HEK293 (cell line): ENCODE results near the gene TLCD3B.

ENCODE experiments used
- CTCF ChIA-PET: fragments of 350-600 bp; formaldehyde crosslinking; extraction: SDS; loops from one replicate; lab custom pipeline; 2021; ENCODE audit warnings: antibody characterized with exemption; lab: Yijun Ruan, JAX
- POLR2A ChIA-PET: fragments of 300-600 bp; formaldehyde crosslinking; extraction: SDS; loops from one replicate; lab custom pipeline; 2020; ENCODE audit warnings: antibody characterized with exemption, inconsistent platforms; lab: Yijun Ruan, JAX
- H3K27ac ChIP-seq: fragments of 200-500 bp; sonication (Bioruptor generic); 2 replicates; pipeline ENCODE4 v1.5.1; 2014; ENCODE audit warnings: low read depth, low read length, control low read depth, inconsistent platforms; ENCODE audit errors: extremely low read depth
- H3K36me3 ChIP-seq, 2 experiments: fragments of 200-500 bp in 1 of 2; sonication (Bioruptor generic) in 1 of 2; 1 replicate in 1 of 2; 2 replicates in 1 of 2; pipeline ENCODE4 v1.5.1; 2014 to 2017; ENCODE audit warnings: inconsistent platforms in 2 of 2, low read length in 2 of 2; ENCODE audit not compliant: control insufficient read depth in 2 of 2, insufficient read depth in 1 of 2
- H3K4me1 ChIP-seq: fragments of 200-500 bp; sonication (Bioruptor generic); 2 replicates; pipeline ENCODE4 v1.5.1; 2014; ENCODE audit warnings: mild to moderate bottlenecking, low read length, inconsistent platforms; ENCODE audit not compliant: control insufficient read depth, insufficient read depth
- H3K4me3 ChIP-seq: 2 replicates; pipeline ENCODE4 v1.5.1; 2011; ENCODE audit warnings: low read depth, mild to moderate bottlenecking, control low read depth, low read length, moderate library complexity
- H3K9me3 ChIP-seq: fragments of 200-500 bp; sonication (Bioruptor generic); 2 replicates; pipeline ENCODE4 v1.5.1; 2014; ENCODE audit warnings: low read depth, low read length, inconsistent platforms; ENCODE audit not compliant: control insufficient read depth, insufficient read depth
- ATF2 ChIP-seq: fragments of 450-650 bp; formaldehyde crosslinking; IDR thresholded peaks from 2 replicates; pipeline ENCODE4 v1.5.1; 2016; ENCODE audit warnings: missing biosample characterization, missing genetic modification characterization, low read depth
- HOXC10 ChIP-seq: sonication (generic); formaldehyde crosslinking; IDR thresholded peaks from 2 replicates; pipeline ENCODE4 v1.8.1; 2023; ENCODE audit warnings: mild to moderate bottlenecking, missing genetic modification reagents
- KLF10 ChIP-seq: fragments of 450-650 bp; IDR thresholded peaks from 2 replicates; pipeline ENCODE4 v1.5.1; 2018; ENCODE audit warnings: missing biosample characterization, mild to moderate bottlenecking, missing genetic modification characterization
- KLF9 ChIP-seq: fragments of 450-650 bp; formaldehyde crosslinking; IDR thresholded peaks from 2 replicates; pipeline ENCODE4 v1.5.1; 2016; ENCODE audit warnings: missing biosample characterization, missing genetic modification characterization, low read depth
- REPIN1 ChIP-seq: fragments of 450-650 bp; formaldehyde crosslinking; IDR thresholded peaks from 2 replicates; pipeline ENCODE4 v1.5.1; 2017; ENCODE audit warnings: missing biosample characterization, missing genetic modification characterization, low read depth
- SCRT2 ChIP-seq: fragments of 450-650 bp; formaldehyde crosslinking; IDR thresholded peaks from 2 replicates; pipeline ENCODE4 v1.5.1; 2016; ENCODE audit warnings: missing biosample characterization, missing genetic modification characterization
- ZBTB1 ChIP-seq: fragments of 450-650 bp; formaldehyde crosslinking; IDR thresholded peaks from 2 replicates; pipeline ENCODE4 v1.5.1; 2016; ENCODE audit warnings: missing biosample characterization, missing genetic modification characterization
- ZBTB17 ChIP-seq: fragments of 450-650 bp; formaldehyde crosslinking; IDR thresholded peaks from 2 replicates; pipeline ENCODE4 v1.5.1; 2016; ENCODE audit warnings: missing biosample characterization, missing genetic modification characterization
- ZBTB7A ChIP-seq: fragments of 450-650 bp; formaldehyde crosslinking; IDR thresholded peaks from 2 replicates; pipeline ENCODE4 v1.5.1; 2016; ENCODE audit warnings: low read depth, missing biosample characterization, missing genetic modification characterization
- ZNF132 ChIP-seq: fragments of 450-650 bp; formaldehyde crosslinking; IDR thresholded peaks from 2 replicates; pipeline ENCODE4 v1.5.1; 2017; ENCODE audit warnings: missing biosample characterization, missing genetic modification characterization, borderline replicate concordance
- ZNF133 ChIP-seq: fragments of 450-650 bp; formaldehyde crosslinking; IDR thresholded peaks from 2 replicates; pipeline ENCODE4 v1.5.1; 2016; ENCODE audit warnings: missing biosample characterization, missing genetic modification characterization
- ZNF138 ChIP-seq: fragments of 450-650 bp; formaldehyde crosslinking; IDR thresholded peaks from 2 replicates; pipeline ENCODE4 v1.5.1; 2016; ENCODE audit warnings: missing biosample characterization, missing genetic modification characterization, borderline replicate concordance
- ZNF16 ChIP-seq: fragments of 450-650 bp; formaldehyde crosslinking; IDR thresholded peaks from 2 replicates; pipeline ENCODE4 v1.5.1; 2016; ENCODE audit warnings: low read depth, missing biosample characterization, missing genetic modification characterization
- ZNF18 ChIP-seq: fragments of 450-650 bp; formaldehyde crosslinking; IDR thresholded peaks from 2 replicates; pipeline ENCODE4 v1.5.1; 2016; ENCODE audit warnings: missing biosample characterization, missing genetic modification characterization
- ZNF266 ChIP-seq: fragments of 450-650 bp; formaldehyde crosslinking; IDR thresholded peaks from 2 replicates; pipeline ENCODE4 v1.5.1; 2016; ENCODE audit warnings: missing biosample characterization, missing genetic modification characterization, low read depth
- ZNF510 ChIP-seq: fragments of 450-650 bp; formaldehyde crosslinking; IDR thresholded peaks from 2 replicates; pipeline ENCODE4 v1.5.1; 2018; ENCODE audit warnings: mild to moderate bottlenecking, missing genetic modification characterization, missing biosample characterization; ENCODE audit not compliant: insufficient replicate concordance
- ZNF513 ChIP-seq: fragments of 450-650 bp; IDR thresholded peaks from 2 replicates; pipeline ENCODE4 v1.5.1; 2018; ENCODE audit warnings: missing biosample characterization, missing genetic modification characterization
- ZNF514 ChIP-seq: fragments of 450-650 bp; formaldehyde crosslinking; IDR thresholded peaks from 2 replicates; pipeline ENCODE4 v1.5.1; 2016; ENCODE audit warnings: missing biosample characterization, missing genetic modification characterization
- ZNF521 ChIP-seq: fragments of 450-650 bp; formaldehyde crosslinking; IDR thresholded peaks from 2 replicates; pipeline ENCODE4 v1.5.1; 2017; ENCODE audit warnings: missing biosample characterization, mild to moderate bottlenecking, missing genetic modification characterization
- ZNF600 ChIP-seq: fragments of 450-650 bp; formaldehyde crosslinking; IDR thresholded peaks from 2 replicates; pipeline ENCODE4 v1.5.1; 2016; ENCODE audit warnings: missing biosample characterization, missing genetic modification characterization
- ZNF658 ChIP-seq: fragments of 450-650 bp; formaldehyde crosslinking; IDR thresholded peaks from 2 replicates; pipeline ENCODE4; 2016; ENCODE audit warnings: missing biosample characterization, missing genetic modification characterization
- ZNF660 ChIP-seq: fragments of 450-650 bp; IDR thresholded peaks from 2 replicates; pipeline ENCODE4 v1.5.1; 2018; ENCODE audit warnings: missing biosample characterization, mild to moderate bottlenecking, missing genetic modification characterization
- ZNF747 ChIP-seq: fragments of 450-650 bp; formaldehyde crosslinking; IDR thresholded peaks from 2 replicates; pipeline ENCODE4 v1.5.1; 2016; ENCODE audit warnings: missing biosample characterization, missing genetic modification characterization
- ZNF792 ChIP-seq: fragments of 450-650 bp; formaldehyde crosslinking; IDR thresholded peaks from 2 replicates; pipeline ENCODE4 v1.5.1; 2016; ENCODE audit warnings: missing biosample characterization, missing genetic modification characterization
- ZNF837 ChIP-seq: fragments of 450-650 bp; formaldehyde crosslinking; IDR thresholded peaks from 2 replicates; pipeline ENCODE4 v1.5.1; 2016; ENCODE audit warnings: missing biosample characterization, missing genetic modification characterization

TLCD3B gene

GRCh38 chr16:30023586-30023985, 7.5 kb downstream of the TLCD3B start:
- TF ChIP-seq ZNF514 (tag by site-specific recombination) (no peak), ZBTB17 (no peak), ZNF132 (tag by site-specific recombination) (no peak), ZNF133 (no peak), SCRT2 (tag by site-specific recombination) (no peak), ZNF16 (tag by site-specific recombination) (no peak), ZNF600 (tag by site-specific recombination) (no peak), ZNF513 (no peak), KLF9 (tag by site-specific recombination) (no peak)
- ChIA-PET CTCF (interaction anchor here (0.7 to 2.0 kb wide), 5 partner anchors 8 to 207 kb away, joined by 3 to 14 read pairs (median 5); partner anchors contain the start of gene TLCD3B), POLR2A (no interaction called here)
- no peaks in the 10 kb centered on the region for H3K9me3 ChIP-seq
- no peak overlapping the region for H3K4me3 ChIP-seq
- H3K4me1 ChIP-seq: no peaks in the 10 kb centered on the region
- H3K36me3 ChIP-seq: no peaks in the 10 kb centered on the region
- no peak overlapping the region for H3K27ac ChIP-seq

- no peak for TF ChIP-seq ZNF521 (tag by site-specific recombination)
- TF ChIP-seq KLF10 (tag by site-specific recombination): no peak
- no peak for TF ChIP-seq HOXC10 (CRISPR knock-in tag)
- no peak for TF ChIP-seq ZNF658 (tag by site-specific recombination)
- TF ChIP-seq ZNF792 (tag by site-specific recombination): no peak
- no peak for TF ChIP-seq ZNF266
- no peak for TF ChIP-seq REPIN1 (tag by site-specific recombination)
- TF ChIP-seq ZNF837 (tag by site-specific recombination): no peak
- TF ChIP-seq ZBTB1 (tag by site-specific recombination): no peak
- TF ChIP-seq ZNF138 (tag by site-specific recombination): no peak
- TF ChIP-seq ZBTB7A (tag by site-specific recombination): no peak
- no peak for TF ChIP-seq ATF2
- TF ChIP-seq ZNF16 (tag by site-specific recombination): no peak
- TF ChIP-seq SCRT2 (tag by site-specific recombination): no peak
- no peak for TF ChIP-seq ZNF747 (tag by site-specific recombination)
- TF ChIP-seq ZNF18 (tag by site-specific recombination): no peak
- no peak for TF ChIP-seq ZNF510
- no peak for TF ChIP-seq ZNF660 (tag by site-specific recombination)
- Histone ChIP-seq H3K36me3 (no peaks in the 10 kb centered on the region), H3K27ac (no peak within 1 kb of the TSS), H3K4me1 (no peaks in the 10 kb centered on the region), H3K4me3 (no peak within 1 kb of the TSS), H3K9me3 (no peaks in the 10 kb centered on the region)
- ChIA-PET CTCF (interaction anchor here (0.6 to 2.0 kb wide), 9 partner anchors 9 to 206 kb away, joined by 3 to 14 read pairs (median 4); partner anchors contain the start of gene TLCD3B), POLR2A (no interaction called here)
Measured at GRCh38 chr16:30022887-30023286, 8.2 kb downstream of the TLCD3B start, which contains the start of gene C16orf92. Gene C16orf92 (plus strand): TSS chr16:30023198. CDS start chr16:30023341, 143 bp downstream.
